NCI-H1930 (cell line): Measurements from ENCODE around the gene SUFU.

Source experiments
- DNase-seq, 2 experiments: peaks; one replicate each; lab custom pipeline; 2025; lab: John Stamatoyannopoulos, UW

The SUFU gene

DNA sequence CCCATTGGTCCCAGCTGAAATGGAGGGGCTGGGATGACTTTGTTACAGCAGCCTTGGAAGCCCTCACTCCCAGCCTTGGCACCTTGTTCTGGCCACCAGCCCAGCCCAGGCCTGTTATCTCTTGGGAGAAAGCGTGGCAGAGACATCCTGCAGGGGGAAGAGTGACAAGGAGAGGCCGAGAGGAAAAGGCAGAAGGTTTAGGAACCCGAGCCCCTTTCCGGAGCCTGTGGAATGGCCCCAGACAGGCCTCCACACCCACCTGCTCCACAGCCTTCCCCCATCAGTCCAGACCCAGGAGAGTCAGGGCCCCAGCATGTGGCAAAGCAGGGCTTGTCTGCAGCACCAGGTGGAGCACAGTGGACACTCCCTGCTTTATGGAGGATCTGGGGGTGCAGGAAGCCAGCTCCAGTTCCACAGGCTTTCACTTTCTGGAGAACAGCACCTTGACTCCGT, 116.4 kb downstream of the SUFU start:
- DNase-seq, result no peak

DNA sequence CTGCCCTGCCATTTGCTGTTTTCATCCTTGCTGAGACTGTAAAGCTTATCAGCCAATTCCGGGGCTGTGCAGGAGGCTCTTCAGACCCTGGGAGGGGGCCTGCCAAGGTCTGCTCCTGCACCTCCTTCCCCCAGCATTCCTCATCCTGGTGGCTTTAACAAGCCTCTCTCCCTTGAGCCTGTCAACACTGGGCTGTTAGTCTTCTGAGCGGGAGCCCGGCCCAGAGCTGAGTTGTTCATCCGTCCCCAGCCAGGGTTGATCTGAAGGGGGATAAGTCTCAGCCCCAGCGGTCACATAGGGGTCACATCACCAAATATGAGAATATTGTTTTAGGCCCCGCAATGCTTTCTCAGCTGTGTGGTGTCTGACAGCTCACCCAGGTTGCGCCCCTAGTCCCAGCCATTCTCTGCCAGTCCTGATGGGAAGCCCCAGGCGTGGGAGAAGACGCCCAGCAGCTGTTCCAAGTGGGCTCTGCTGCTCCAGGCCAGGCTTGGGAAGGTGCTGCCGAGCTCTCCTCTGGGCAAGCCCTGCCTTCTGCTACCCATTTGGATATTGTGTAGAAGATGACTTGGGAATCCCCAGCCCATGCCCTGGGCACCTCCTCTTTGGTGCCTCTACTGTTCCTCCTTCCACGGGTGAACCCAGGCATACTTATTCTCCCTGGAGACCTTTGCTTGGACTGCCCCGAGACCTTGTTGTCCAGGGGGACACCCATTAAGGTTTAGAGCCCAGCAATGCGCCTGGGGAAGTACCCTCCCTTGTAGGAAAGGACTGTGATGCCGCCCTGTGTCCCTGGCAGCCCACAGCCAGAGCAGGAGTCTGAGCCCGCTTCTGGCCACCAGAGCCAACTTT, 117.0 kb downstream of the SUFU start:
- no peak for DNase-seq

DNA sequence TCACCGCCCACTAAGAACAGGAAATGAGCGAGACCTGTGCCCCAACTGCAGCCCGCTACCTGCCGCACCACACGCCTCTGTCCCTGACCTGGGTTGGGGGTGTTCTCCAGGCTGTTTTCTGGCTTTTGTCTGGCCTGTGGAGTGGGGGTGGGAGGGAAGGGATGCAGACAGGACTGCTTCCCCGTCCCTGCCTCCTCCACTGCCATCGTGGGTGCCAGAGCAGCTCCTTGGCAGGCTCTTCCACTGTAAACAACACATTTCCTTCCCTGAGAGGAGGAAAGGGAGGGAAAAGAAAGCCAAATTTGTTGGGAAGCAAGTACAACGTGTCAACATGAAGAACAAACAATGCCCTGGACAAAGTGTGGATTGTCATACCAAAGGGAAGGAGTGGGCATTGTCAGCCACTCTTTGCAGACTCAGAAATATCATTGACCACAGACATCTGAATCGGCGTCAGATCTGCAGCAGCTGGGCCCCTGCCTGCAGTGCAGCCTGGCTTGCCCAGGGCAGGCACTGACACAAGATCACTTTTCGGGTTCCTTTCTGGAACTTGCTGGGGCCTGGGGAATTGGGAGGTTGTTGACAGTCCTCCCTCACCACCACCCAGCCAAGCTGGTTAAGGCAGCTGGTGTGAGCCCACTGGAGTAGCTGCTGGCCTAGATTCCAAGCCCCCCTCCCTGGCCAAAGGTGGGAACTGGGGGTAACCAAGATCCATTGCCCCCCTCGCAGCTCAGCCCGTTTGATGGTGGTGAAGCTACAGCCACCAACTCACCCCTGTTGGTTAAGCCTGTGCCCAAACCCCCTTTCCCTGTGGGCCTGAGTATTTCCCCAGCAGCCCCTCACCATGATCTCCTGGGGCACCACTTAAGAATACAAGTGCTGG, 117.9 kb downstream of the SUFU start:
- no peak for DNase-seq

GRCh38 chr10:102624094-102624493, 120.3 kb downstream of the SUFU start:
- no peak for DNase-seq

- no peak for DNase-seq
Measured at GRCh38 chr10:102624751-102625645, 121.2 kb downstream of the SUFU start.

DNA sequence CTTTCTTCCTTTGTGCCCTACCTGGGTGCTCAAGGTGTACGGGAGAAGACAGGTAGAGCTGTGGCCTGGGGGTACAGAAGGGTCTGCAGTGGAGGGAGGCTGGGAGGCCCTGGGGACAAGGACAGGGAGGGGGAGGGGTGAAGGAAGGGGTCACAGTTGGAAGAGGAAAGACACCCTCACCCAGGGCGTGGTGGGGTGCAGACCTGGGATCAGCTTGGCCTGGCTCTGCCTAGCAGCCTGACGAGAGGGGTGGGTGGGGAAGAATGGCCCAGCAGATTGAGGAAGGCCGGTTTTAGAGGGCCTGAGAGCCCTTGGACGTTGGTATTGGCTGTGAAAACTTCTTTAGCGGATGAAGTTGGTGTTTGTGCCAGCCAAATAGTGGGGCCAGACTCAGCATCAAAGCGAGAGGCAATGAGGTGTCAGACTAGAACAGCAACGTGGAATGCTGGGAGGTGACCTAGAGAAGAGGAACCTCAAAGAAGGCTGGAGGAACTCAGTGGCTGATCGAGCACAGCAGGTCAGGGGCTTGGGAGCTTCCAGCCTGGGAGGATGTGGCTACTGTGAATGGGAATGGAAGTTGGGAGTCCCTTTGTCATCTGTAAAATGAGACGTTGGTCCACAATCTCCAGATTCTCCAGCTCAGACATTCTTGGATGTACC, 122.4 kb downstream of the SUFU start:
- no peak for DNase-seq

DNA sequence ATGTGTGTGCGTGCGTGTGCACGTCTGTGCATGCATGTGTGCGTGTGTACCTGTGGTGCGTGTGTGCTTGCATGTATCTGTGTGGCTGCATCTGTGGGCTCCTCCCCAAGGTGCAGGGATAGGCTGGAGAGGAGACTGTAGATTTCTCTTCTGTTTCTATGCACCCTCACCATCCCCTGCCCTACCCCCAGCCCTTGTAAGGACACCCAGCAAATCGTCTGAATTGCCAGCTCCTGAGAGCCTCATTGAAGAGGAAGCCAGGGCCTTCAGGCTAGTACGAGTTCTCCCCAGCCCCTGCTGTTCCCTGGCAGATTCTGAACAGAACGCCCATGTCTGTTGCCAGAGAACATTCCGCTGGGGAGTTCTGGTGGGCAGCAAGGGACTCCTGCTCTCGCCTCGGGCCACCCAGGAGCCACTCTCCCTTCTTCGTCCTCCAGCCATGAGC, 123.5 kb downstream of the SUFU start:
- no peak for DNase-seq

DNA sequence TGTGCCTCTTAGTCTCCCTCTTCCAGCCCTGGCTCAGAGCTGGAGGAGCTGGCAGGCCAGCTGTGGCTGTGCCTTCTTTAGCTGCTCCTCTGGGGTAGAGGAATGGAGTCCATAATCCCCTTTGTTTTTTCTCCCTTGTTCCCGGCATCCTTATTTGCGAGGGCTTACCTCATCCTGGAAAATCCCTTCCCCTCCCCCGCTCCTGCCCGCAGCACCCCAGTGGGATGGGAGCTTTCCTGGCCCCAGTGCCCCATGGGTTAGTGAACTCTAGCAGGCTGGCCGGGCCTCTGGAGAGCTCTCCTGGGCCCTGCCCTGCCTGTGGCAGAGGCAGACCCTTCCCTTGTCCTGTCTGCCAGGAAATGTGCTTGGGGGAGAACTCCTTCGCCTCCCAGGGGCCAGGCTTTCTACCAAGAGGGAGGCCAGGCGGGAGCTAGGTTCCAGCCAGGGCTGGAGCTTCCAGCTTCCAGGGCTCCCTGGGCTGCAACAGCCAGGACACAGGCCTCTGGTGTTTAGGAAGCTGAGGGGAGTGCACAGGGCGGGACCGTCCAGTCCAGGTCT, 124.0 kb downstream of the SUFU start:
- no peak for DNase-seq

GRCh38 chr10:102628451-102628911, 124.7 kb downstream of the SUFU start:
- DNase-seq, result no peak

DNA sequence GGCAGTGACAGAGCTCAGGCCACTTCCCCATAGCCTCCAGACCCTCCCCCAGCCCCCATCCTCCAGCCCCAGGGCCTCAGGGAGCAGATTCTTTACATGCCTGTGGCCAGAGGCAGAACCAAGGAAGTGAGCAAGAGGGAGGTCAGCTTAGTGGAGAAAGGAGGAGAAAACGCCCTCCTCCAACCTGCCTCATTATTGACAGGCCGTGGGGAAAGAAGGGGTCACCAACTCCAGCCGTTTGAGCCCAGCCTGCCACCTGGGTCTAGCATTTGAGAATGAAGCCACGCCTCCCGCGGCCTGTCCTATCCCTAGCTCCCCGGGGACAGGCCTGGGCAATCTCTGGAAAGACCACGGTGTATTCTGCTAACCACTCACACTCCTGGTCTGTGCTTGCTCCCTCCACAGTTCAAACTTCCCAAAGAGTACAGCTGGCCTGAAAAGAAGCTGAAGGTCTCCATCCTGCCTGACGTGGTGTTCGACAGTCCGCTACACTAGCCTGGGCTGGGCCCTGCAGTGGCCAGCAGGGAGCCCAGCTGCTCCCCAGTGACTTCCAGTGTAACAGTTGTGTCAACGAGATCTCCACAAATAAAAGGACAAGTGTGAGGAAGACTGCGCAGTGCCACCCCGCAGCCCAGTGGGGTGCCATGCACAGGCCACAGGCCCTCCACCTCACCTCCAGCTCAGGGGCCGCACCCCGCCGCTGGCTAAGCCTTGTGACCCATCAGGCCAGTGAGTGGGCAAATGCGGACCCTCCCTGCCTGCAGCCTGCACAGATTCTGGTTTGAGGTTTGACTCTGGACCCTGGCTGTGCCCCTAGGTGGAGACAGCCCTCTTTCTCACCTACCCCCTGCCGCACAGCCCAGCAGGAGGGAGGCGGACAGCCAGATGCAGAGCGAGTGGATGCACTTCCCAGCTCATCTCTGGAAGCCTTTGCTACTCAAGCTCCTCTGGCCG, 126.2 kb downstream of the SUFU start:
- no peak for DNase-seq

DNA sequence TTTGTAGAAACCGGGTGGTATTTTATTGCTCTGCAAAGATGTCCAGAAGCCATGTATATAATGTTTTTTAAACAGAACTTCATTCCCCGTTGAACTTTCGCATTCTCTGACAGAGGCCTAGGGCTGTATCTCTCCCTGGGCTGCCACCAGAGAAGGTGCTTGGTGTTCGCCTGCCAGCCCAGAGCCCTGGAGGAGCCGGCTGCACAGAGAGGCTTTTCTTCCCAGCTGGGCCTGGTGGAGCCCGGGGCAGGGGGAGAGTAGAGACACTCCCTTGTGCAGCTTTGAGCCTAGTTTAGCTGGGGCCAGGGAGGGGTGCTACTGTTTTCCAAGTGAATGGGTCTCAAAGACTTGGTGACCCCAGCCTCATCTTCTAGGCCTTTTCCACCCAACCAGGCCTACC, 126.9 kb downstream of the SUFU start:
- no peak for DNase-seq

GRCh38 chr10:102631525-102632393, 128.0 kb downstream of the SUFU start:
- no peak for DNase-seq

DNA sequence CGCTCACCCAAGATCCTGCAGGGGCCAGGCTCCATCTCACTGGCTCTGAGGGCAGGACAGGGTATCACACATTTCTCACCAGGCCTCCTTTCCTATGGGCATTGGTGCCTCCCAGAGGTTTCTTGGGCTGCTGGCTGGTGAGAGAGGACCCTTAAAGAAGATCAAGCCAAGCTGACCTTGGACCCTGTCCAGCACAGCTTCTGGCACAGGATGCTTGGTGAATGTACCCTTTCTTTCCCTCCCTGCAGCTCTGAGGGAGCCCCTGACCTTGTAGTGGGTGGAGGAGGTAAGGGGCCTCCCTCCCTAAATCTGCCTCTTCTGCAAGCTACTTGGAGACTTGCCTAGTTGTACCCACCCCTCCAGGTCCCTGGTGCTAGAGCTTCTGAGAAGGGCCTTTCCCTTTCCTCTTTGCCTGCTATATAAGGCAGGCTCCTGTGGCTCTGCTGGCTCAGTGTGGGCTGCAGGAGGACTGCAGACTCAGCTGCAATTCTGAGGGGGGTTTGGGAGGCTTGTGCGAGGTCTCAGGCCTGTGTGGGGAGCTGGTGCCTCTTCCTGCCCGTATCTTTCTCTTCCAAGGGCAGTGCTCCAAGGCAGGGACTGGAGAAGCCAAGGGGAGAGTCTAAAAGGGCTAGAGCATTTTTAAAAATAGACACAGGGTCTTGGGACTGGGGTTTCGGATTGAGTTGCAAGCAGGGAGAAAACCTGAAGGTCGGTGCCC, 128.8 kb downstream of the SUFU start:
- DNase-seq, result no peak

DNA sequence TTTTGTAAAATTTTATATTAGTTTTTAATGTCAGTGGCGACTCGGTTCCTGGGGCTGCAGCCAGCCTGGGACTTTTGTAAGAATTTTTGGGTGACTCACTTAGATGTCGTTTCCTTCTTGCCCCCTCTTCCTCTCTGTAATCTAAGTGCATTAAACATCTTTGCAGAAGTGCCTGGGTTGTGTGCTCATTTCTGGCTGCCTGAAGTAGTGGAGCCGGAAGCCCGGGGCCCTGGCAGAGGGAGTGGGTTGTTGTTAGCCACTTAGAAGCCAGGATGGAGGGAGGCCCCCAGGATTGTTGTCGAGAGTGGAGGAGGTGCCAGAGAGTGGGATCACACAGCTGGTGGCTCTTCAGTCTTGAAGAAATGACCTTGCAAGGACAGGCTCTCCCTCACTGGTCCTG, 129.5 kb downstream of the SUFU start:
- no peak for DNase-seq

DNA sequence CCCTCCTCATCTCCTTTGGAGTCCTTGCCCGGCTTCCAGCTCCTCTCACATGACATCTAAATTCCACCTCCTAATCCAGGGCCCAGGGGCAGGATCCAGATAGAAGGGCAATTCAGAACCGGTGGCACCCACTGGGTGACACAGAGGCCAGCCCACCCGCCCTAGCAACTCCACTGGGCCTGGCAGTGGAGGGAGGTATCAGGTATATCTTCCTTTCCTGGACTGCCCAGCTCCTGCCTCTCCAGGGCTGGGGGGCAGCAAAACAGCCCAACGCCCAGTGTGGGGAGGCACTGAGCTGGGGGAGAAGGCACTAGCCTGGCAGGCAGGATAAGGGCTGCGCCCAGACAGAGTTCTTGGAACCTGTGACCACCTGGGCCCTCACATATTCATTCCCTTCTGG, 130.1 kb downstream of the SUFU start:
- no peak for DNase-seq

- no peak for DNase-seq
Measured at GRCh38 chr10:102634686-102635085, 130.9 kb downstream of the SUFU start.

GRCh38 chr10:102635377-102635776, 131.6 kb downstream of the SUFU start:
- DNase-seq, result no peak

DNA sequence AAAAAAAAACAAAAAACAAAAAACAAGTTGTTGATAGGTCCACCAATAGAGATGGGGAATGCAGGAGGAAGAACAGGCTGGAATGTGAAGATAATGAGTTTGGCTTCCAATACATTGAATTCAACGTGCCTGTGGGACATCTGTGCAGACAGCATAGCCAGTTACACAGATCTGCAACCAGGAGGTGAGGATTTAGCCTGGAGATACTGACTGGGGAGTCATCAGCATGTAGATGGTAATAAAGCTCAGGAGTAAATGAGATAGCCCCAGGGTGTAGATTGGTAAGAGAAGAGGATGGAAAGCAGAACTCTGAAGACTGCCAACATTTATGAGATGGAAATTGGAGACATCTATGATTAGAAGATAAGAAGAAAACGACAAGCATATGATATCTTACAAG, 135.8 kb downstream of the SUFU start:
- no peak for DNase-seq
